ES-I3 (cell line): ENCODE measurements around the gene ARHGEF38.
"Not testable (repeated sequence)": the region's sequence is repeated elsewhere in the genome, so short reads cannot be mapped to it uniquely, and the experiment has no call there.

Experiments
- H3K36me3 ChIP-seq: 2 replicates; pipeline ENCODE4 v1.6.1; 2013; ENCODE audit warnings: mild to moderate bottlenecking, low read length, control low read depth, moderate library complexity; ENCODE audit not compliant: insufficient read depth
- H3K4me1 ChIP-seq: 2 replicates; pipeline ENCODE4 v1.6.1; 2013; ENCODE audit warnings: mild to moderate bottlenecking, control low read depth, low read length; ENCODE audit not compliant: insufficient read depth
- H3K9ac ChIP-seq: 2 replicates; pipeline ENCODE4 v1.6.1; 2013; ENCODE audit warnings: low read depth, mild to moderate bottlenecking, low read length, moderate library complexity
- H3K9me3 ChIP-seq: 2 replicates; pipeline ENCODE4 v1.6.1; 2013; ENCODE audit warnings: mild to moderate bottlenecking, low read length, moderate library complexity; ENCODE audit not compliant: control insufficient read depth, insufficient read depth

The ARHGEF38 gene

DNA sequence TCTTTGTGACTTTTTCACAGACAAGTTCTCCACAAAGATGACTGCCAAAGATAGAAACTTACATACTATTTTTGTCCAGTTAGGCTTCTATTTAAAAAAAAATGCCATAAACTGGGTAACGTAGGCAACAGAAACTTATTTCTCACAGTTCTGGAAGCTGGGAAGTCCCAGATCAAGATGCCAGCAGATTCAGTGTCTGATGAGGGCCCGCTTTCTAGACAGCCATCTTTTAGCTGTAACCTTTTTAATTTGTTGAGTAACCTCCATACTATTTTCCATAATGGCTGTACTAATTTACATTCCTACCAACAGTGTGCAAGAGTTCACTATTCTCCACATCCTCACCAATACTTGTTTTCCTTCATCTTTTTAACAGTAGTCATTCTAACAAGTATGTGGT lies 55.5 kb downstream of the ARHGEF38 start:
- no peaks in the 10 kb centered on the region for H3K9me3 ChIP-seq
- H3K9ac ChIP-seq = no peak overlapping the region
- no peaks in the 10 kb centered on the region for H3K36me3 ChIP-seq
- H3K4me1 ChIP-seq = no peaks in the 10 kb centered on the region

DNA sequence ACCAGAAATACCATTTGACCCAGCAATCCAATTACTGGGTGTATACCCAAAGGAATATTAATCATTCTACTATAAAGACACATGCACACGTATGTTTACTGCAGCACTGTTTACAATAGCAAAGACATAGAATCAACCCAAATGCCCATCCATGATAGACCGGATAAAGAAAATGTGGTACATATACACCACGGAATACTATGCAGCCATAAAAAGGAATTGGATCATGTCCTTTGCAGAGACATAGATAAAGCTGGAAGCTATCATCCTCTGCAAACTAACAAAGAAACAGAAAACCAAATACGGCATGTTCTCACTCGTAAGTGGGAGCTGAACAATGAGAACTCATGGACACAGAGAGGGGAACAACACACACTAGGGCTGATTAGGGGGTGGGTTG lies 57.4 kb downstream of the ARHGEF38 start:
- not testable (repeated sequence) for H3K9me3 ChIP-seq, H3K36me3 ChIP-seq, H3K4me1 ChIP-seq, H3K9ac ChIP-seq

DNA sequence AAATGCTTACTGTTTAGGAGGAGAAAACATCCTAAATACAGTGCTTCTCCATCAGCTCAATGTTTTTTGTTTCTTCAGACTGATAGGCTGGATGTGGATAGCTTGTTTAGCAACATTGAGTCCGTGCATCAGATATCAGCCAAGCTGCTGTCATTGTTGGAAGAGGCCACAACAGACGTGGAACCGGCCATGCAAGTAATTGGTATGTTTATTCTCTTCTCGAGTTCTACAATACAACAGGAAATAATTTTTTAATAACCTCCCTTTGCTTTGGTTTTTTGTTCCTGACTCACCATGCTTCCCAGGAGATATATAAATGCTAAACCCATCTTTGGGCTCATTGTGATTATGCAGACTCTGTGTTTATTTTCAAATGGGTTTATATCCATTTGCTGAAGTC lies 60.9 kb downstream of the ARHGEF38 start:
- Histone ChIP-seq H3K9ac (no peak overlapping the region), H3K4me1 (no peaks in the 10 kb centered on the region), H3K9me3 (no peaks in the 10 kb centered on the region), H3K36me3 (no peaks in the 10 kb centered on the region)

DNA sequence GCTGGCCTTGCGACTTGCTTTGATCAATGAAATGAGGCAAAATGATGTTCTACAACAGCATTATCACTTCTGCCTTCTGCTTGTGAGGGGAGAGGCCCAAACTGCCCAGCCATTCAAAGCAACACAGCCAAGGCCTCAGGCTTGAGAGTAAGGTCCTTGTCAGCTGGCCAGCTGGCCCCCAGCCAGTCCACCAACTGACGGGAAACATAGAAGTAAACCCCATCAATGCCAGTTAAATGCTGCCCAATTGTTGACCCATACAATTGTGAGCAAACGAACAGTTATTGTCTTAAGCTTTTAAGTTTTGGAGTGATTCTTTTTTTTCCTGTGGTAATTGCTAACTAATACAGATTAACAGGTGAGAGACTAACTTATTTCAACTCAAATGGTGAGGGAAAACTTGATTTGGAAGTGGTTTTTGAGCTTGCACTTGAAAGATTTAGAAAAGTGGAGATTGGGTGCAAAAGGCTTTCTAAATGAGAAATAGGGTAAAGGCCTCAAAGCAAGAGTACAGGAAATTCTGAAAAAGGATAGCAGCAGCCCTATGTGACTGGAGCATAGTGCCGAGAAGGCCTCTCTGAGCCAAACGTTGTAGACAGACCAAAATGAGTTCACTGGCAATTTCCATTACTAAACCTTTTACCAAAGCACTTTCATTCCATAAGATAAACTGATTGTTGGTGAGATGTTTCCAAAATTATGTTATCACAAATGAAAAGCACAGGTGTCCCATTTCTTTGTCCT lies 66.9 kb downstream of the ARHGEF38 start:
- H3K9me3 ChIP-seq = no peaks in the 10 kb centered on the region

DNA sequence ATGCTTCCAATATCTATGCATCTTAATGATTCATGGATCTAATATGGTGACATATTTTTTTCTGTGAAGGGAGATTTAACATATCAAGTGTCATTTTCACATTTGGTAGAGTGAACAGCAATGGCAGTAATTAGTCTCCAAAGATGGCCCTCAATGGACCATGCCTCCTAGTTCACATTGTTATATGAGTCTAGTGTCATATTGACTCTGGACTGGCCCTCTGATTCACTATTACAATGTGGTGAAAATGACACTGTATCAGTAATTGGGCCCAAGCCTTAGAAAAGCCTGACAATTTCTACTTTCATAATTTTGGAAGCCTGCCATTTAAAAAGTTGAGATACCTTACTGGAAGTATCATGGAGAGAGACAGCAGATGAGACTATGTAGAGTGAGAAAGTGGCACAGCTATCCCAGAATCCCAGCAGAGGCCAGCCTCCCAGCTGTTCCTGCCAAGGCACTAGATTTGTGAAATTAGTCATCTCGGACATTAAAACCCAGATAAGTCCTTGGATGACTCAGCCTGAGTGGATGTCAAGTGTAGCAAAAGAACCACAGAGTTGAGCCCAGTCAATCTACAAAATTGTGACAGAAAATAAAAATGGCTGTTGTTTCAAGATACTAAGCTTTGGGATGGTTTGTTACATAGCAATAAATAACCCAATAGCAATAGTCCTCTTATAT lies 68.4 kb downstream of the ARHGEF38 start:
- no peaks in the 10 kb centered on the region for H3K36me3 ChIP-seq
- H3K9me3 ChIP-seq = no peaks in the 10 kb centered on the region
- H3K9ac ChIP-seq = no peak overlapping the region
- no peaks in the 10 kb centered on the region for H3K4me1 ChIP-seq

More for the DNA sequence above, 66.9 kb downstream of the ARHGEF38 start:
- H3K9ac ChIP-seq = no peak overlapping the region
- no peaks in the 10 kb centered on the region for H3K4me1 ChIP-seq
- H3K36me3 ChIP-seq = no peaks in the 10 kb centered on the region

DNA sequence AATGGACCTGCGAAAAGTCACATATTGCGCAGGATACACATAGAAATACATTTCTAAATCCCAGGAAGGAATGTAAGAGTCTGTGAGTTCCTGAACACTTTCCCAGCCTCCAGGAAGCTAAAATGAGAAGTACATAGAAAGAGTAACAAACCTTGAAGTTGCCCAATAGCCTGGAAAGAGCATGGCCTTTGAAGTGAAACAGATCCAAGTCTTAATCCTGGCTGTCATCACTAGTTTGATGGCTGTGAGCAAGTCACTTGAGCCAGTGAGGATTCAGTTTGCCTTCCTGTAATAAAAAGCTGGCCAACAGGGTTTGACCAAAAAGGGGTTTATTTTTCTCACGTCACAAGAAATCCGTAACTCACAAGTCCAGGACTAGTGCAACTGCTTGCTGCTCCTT lies 69.8 kb downstream of the ARHGEF38 start:
- Histone ChIP-seq H3K9me3 (no peaks in the 10 kb centered on the region), H3K36me3 (no peaks in the 10 kb centered on the region), H3K9ac (no peak overlapping the region), H3K4me1 (no peaks in the 10 kb centered on the region)

- H3K9ac ChIP-seq = no peak overlapping the region
- no peaks in the 10 kb centered on the region for H3K4me1 ChIP-seq
- H3K9me3 ChIP-seq = no peaks in the 10 kb centered on the region
- H3K36me3 ChIP-seq = no peaks in the 10 kb centered on the region
These were observed 70.7 kb downstream of the ARHGEF38 start for GRCh38 chr4:105623099-105623498.

DNA sequence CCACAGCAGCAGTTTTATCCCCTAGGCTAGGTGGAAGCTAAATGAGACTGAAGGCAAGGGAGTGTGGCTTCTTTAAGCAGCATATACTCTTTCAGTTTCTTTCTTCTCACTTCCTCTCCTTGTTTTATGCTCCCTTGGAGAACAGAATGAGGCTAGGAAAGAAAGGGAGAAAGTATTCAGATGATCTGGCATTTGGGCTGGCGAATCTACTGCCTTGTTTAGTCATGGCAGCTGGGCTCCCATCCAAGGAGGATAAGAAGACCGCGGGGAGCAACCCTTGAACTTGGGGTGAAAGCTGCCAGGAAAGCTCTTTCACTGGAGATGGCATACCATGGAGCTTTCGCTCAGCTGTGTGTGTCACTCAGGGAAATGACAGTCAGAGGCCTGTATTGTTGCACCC lies 72.1 kb downstream of the ARHGEF38 start:
- Histone ChIP-seq H3K9me3 (no peaks in the 10 kb centered on the region), H3K36me3 (no peaks in the 10 kb centered on the region), H3K9ac (no peak overlapping the region), H3K4me1 (no peaks in the 10 kb centered on the region)

- Histone ChIP-seq H3K9ac (no peak overlapping the region), H3K36me3 (no peaks in the 10 kb centered on the region), H3K9me3 (no peaks in the 10 kb centered on the region), H3K4me1 (no peaks in the 10 kb centered on the region)
These were observed 72.8 kb downstream of the ARHGEF38 start for GRCh38 chr4:105625214-105625613.

GRCh38 chr4:105626846-105627245 lies 74.4 kb downstream of the ARHGEF38 start:
- Histone ChIP-seq H3K9ac (no peak overlapping the region), H3K36me3 (no peaks in the 10 kb centered on the region), H3K4me1 (no peaks in the 10 kb centered on the region), H3K9me3 (no peaks in the 10 kb centered on the region)

DNA sequence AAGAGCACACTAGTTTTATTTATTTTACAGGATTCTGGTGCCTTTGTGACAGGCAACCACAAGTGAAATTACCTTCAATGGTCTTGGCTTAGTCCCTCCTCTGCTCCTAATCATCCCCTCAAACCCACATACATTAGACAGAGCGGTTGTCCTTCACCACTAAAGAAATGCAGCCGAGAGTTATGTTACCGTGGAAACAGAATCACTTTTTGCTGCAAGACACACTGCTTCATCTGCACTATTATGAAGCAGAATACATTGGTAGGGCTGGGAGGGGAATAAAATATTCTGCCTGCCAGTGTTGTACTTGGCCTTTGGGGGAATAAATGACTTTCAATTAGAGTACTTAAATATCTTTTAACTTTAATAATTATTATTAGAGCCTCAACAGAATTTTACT lies 75.2 kb downstream of the ARHGEF38 start:
- Histone ChIP-seq H3K4me1 (no peaks in the 10 kb centered on the region), H3K9me3 (no peaks in the 10 kb centered on the region), H3K36me3 (no peaks in the 10 kb centered on the region), H3K9ac (no peak overlapping the region)

DNA sequence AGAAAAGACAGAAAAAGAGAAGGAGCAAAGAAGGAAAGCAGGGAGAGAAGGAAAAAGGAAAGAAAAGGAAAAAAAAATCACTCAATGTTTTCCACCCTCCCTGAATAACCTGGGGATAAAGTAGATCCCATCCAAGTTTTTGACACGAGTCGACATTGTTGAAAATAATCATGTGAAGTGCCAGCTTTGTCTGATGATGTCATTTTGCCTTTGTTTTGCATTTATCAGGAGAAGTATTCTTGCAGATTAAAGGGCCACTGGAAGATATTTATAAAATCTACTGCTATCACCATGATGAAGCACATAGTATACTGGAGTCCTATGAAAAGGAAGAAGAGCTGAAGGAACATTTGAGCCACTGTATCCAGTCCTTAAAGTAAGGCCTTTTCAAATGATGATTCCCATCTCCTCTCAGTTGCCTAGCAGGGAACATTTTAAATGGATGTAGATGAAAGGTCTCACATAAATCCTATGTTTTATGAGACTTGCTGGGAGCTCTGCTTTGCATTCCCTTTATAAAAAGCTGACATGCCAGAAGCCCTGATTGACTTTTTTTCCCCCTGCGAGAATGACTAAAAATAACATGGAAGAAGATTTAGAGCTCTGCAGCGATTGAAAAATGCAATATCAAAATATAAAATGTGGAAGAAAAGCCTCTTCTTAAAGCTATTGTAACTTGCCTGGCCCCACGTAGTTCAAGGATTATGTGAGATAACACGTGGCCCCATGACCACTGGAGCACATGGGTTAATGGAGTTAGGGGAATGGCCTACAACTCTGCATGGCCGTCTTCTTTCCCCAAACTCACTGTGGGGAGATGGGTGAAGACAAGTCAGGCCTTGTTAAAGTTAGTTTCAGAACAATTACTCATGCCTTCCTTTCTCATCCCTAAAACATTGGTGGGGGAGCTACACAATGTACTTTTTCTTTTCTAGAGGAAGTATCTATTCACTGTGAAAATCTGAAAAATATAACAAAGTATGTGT lies 78.5 kb downstream of the ARHGEF38 start:
- Histone ChIP-seq H3K9ac (no peak overlapping the region), H3K4me1 (no peaks in the 10 kb centered on the region), H3K9me3 (no peaks in the 10 kb centered on the region), H3K36me3 (no peaks in the 10 kb centered on the region)

DNA sequence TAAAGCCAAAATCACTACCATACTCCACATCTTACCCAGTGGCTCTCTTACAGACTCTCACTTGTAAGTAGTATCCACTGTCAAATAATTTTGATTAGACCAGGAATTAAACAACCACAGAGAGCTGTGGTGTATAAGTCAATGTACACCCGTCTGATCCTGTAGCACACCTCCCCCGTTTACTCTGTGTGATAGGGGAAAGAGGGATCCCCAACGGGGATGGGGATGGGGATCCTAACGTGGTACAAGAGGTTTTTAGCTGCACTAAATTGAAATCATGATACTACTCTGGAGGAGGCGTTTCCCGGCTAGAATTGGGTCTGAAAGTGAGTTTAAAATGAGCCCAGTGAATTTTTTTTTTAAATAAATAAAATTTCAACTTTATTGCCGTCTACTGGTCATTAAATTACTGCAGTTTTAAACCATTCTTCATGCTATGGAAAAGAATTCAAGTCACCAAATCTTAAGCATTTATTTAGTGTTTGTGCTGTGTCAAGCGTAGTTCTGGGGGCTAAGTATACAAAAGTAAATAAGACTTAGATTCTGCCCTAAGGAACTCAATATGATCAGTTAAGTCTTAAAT lies 79.5 kb downstream of the ARHGEF38 start:
- Histone ChIP-seq H3K4me1 (no peaks in the 10 kb centered on the region), H3K36me3 (no peaks in the 10 kb centered on the region), H3K9me3 (no peaks in the 10 kb centered on the region), H3K9ac (no peak overlapping the region)

DNA sequence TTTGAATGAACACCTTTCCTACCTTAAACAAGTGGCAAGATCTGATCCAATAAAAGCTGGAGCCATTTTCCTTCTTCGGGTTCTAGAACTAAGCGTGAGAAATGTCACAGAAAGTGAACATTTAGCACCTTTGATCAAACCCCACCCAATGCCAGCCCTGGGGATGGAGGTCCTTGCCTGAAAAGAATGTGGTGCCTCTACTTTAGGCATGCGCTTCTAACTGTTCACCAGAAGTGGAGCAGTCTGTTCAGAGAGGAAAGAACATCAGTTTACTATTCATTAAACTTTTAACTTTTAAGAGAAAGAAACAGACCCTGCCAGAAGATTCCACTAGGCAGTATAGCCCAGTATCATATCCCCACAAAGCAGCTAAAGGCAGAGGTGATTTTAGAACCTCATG lies 80.2 kb downstream of the ARHGEF38 start:
- Histone ChIP-seq H3K9ac (no peak overlapping the region), H3K36me3 (no peaks in the 10 kb centered on the region), H3K9me3 (no peaks in the 10 kb centered on the region), H3K4me1 (no peaks in the 10 kb centered on the region)
